ENCODE data around the gene RANGAP1.
A peak's percentile ranks its signal among the peaks of the same experiment; 100 is the strongest.

The RANGAP1 gene

GRCh38 chr22:41305646-41306045 lies 19.7 kb upstream of the RANGAP1 start:
- Histone ChIP-seq H3F3A (ENCODE audit: low read depth) (no peaks in the 10 kb centered on the region), H3K4me3 (ENCODE audit: low read length, poor library complexity, severe bottlenecking) (no peak overlapping the region), H3K4me2 (ENCODE audit: low read depth, low read length, poor library complexity, severe bottlenecking) (no peak overlapping the region), H3K9ac (ENCODE audit: low read depth, low read length, poor library complexity, severe bottlenecking) (no peak overlapping the region), H3K4me1 (ENCODE audit: insufficient read depth, low read length, poor library complexity, severe bottlenecking) (peaks cover 32% of the 10 kb centered on the region), H3K27me3 (ENCODE audit: insufficient read depth, low read length, poor library complexity, severe bottlenecking) (peaks cover 5% of the 10 kb centered on the region), H3K36me3 (ENCODE audit: insufficient read depth, low read length) (no peaks in the 10 kb centered on the region), H3K9me3 (ENCODE audit: insufficient read depth, low read depth, low read length) (no peaks in the 10 kb centered on the region), H2AFZ (ENCODE audit: low read length) (no peak overlapping the region), H3K79me2 (ENCODE audit: insufficient read depth, low read length) (peaks cover 83% of the 10 kb centered on the region), H3K9me2 (replicated peaks; ENCODE audit: low read depth, low read length) (no peaks in the 10 kb centered on the region), H4K20me1 (ENCODE audit: insufficient read depth, low read length, poor library complexity, severe bottlenecking) (peaks cover 34% of the 10 kb centered on the region)
- TF ChIP-seq CTCF (conservative IDR thresholded peaks at IDR 0.05; ENCODE audit: low read length) (no peak), EZH2phosphoT487 (IDR thresholded peaks at IDR 0.05; ENCODE audit: borderline replicate concordance) (no peak)

- Histone ChIP-seq H3K9ac (ENCODE audit: low read depth, low read length, poor library complexity, severe bottlenecking) (peak overlapping the region; percentile 98), H3K4me3 (ENCODE audit: low read length, poor library complexity, severe bottlenecking) (peak overlapping the region; percentile 94), H3K4me1 (ENCODE audit: insufficient read depth, low read length, poor library complexity, severe bottlenecking) (peaks cover 29% of the 10 kb centered on the region), H3F3A (ENCODE audit: low read depth) (no peaks in the 10 kb centered on the region), H3K9me3 (ENCODE audit: insufficient read depth, low read depth, low read length) (no peaks in the 10 kb centered on the region), H2AFZ (ENCODE audit: low read length) (0 out of 2 replicates have a peak overlapping the region, but pooled peaks have one; percentile 11), H4K20me1 (ENCODE audit: insufficient read depth, low read length, poor library complexity, severe bottlenecking) (peaks cover 26% of the 10 kb centered on the region), H3K36me3 (ENCODE audit: insufficient read depth, low read length) (no peaks in the 10 kb centered on the region), H3K4me2 (ENCODE audit: low read depth, low read length, poor library complexity, severe bottlenecking) (peak overlapping the region; percentile 85), H3K79me2 (ENCODE audit: insufficient read depth, low read length) (peaks cover 67% of the 10 kb centered on the region), H3K9me2 (replicated peaks; ENCODE audit: low read depth, low read length) (no peaks in the 10 kb centered on the region), H3K27me3 (ENCODE audit: insufficient read depth, low read length, poor library complexity, severe bottlenecking) (peaks cover 5% of the 10 kb centered on the region)
- TF ChIP-seq CTCF (conservative IDR thresholded peaks at IDR 0.05; ENCODE audit: low read length) (no peak), EZH2phosphoT487 (IDR thresholded peaks at IDR 0.05; ENCODE audit: borderline replicate concordance) (no peak)
Observed at GRCh38 chr22:41302811-41303210, 16.8 kb upstream of the RANGAP1 start.

GRCh38 chr22:41302021-41302767 lies 16.2 kb upstream of the RANGAP1 start:
- Histone ChIP-seq H3K79me2 (ENCODE audit: insufficient read depth, low read length) (peaks cover 61% of the 10 kb centered on the region), H2AFZ (ENCODE audit: low read length) (peak overlapping the region; percentile 79)

More at GRCh38 chr22:41302021-41302767, 16.2 kb upstream of the RANGAP1 start:
- Histone ChIP-seq H3K36me3 (ENCODE audit: insufficient read depth, low read length) (no peaks in the 10 kb centered on the region), H3K27me3 (ENCODE audit: insufficient read depth, low read length, poor library complexity, severe bottlenecking) (peaks cover 5% of the 10 kb centered on the region), H3K4me3 (ENCODE audit: low read length, poor library complexity, severe bottlenecking) (peak overlapping the region; percentile 94), H3K9ac (ENCODE audit: low read depth, low read length, poor library complexity, severe bottlenecking) (peak overlapping the region; percentile 98), H3F3A (ENCODE audit: low read depth) (no peaks in the 10 kb centered on the region), H3K4me2 (ENCODE audit: low read depth, low read length, poor library complexity, severe bottlenecking) (peak overlapping the region; percentile 85), H3K9me2 (replicated peaks; ENCODE audit: low read depth, low read length) (no peaks in the 10 kb centered on the region), H3K9me3 (ENCODE audit: insufficient read depth, low read depth, low read length) (no peaks in the 10 kb centered on the region), H3K4me1 (ENCODE audit: insufficient read depth, low read length, poor library complexity, severe bottlenecking) (peaks cover 23% of the 10 kb centered on the region), H4K20me1 (ENCODE audit: insufficient read depth, low read length, poor library complexity, severe bottlenecking) (peaks cover 21% of the 10 kb centered on the region)
- TF ChIP-seq EZH2phosphoT487 (IDR thresholded peaks at IDR 0.05; ENCODE audit: borderline replicate concordance) (no peak), CTCF (conservative IDR thresholded peaks at IDR 0.05; ENCODE audit: low read length) (no peak)
